ENCODE data around the gene ELOVL2.

The ELOVL2 gene

DNA sequence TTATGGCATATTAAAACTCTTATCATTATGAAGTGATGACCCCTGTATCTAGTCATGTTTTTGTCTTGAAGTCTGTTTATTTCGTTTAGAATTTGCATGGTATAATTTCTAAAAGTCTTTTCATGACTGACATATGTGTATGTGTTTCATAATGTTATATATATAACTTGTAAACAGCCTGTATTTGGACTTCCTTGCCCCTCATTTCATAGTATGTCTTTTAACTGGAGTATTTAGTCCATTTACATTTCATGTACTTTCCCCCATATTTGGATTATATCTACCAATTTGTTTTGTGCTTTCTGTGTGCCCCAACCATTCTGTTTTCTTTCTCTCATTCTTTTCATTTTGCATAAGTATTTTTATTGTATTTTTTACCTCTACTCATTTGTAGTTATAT is 98.3 kb downstream of the ELOVL2 start:
- no peak for DNase-seq (ENCODE audit: low read depth)
- TF ChIP-seq, protein P1, sequence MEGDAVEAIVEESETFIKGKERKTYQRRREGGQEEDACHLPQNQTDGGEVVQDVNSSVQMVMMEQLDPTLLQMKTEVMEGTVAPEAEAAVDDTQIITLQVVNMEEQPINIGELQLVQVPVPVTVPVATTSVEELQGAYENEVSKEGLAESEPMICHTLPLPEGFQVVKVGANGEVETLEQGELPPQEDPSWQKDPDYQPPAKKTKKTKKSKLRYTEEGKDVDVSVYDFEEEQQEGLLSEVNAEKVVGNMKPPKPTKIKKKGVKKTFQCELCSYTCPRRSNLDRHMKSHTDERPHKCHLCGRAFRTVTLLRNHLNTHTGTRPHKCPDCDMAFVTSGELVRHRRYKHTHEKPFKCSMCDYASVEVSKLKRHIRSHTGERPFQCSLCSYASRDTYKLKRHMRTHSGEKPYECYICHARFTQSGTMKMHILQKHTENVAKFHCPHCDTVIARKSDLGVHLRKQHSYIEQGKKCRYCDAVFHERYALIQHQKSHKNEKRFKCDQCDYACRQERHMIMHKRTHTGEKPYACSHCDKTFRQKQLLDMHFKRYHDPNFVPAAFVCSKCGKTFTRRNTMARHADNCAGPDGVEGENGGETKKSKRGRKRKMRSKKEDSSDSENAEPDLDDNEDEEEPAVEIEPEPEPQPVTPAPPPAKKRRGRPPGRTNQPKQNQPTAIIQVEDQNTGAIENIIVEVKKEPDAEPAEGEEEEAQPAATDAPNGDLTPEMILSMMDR (IDR thresholded peaks at IDR 0.05; ENCODE audit: low read depth, low read length), result no peak
- TF ChIP-seq MYC (IDR thresholded peaks at IDR 0.05; ENCODE audit: low read depth, low read length), result no peak
- TF ChIP-seq, protein P2, sequence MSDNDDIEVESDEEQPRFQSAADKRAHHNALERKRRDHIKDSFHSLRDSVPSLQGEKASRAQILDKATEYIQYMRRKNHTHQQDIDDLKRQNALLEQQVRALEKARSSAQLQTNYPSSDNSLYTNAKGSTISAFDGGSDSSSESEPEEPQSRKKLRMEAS (IDR thresholded peaks at IDR 0.05; ENCODE audit: low read depth, low read length), result no peak
- TF ChIP-seq POLR2A (IDR thresholded peaks at IDR 0.05; ENCODE audit: extremely low read depth, insufficient read length), result no peak
- no peak overlapping the region for H3K4me3 ChIP-seq (ENCODE audit: low read depth, low read length)

DNA sequence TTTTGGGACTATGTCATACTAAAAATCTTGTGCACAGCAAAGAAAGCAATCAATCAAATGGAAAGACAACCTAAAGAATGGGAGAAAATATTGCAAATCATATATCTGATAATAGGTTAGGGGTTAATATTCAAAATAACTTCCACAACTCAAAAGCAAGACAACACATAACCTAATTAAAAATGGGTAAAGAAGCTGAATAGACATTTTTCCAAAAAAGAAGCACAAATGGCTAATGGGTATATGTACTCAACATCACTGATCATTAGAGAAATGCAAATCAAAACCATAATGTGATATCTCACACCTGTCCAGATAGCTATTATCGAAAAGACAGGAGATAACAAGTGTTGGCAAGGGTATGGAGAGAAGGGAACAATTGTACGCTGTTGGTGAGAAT is 104.3 kb downstream of the ELOVL2 start:
- no peak for DNase-seq (ENCODE audit: low read depth)
- TF ChIP-seq MYC (IDR thresholded peaks at IDR 0.05; ENCODE audit: low read depth, low read length) (no peak), POLR2A (IDR thresholded peaks at IDR 0.05; ENCODE audit: extremely low read depth, insufficient read length) (no peak)
- TF ChIP-seq, protein P1 (IDR thresholded peaks at IDR 0.05; ENCODE audit: low read depth, low read length), result no peak
- TF ChIP-seq, protein P2 (IDR thresholded peaks at IDR 0.05; ENCODE audit: low read depth, low read length), result no peak
- H3K4me3 ChIP-seq (ENCODE audit: low read depth, low read length), result no peak overlapping the region

DNA sequence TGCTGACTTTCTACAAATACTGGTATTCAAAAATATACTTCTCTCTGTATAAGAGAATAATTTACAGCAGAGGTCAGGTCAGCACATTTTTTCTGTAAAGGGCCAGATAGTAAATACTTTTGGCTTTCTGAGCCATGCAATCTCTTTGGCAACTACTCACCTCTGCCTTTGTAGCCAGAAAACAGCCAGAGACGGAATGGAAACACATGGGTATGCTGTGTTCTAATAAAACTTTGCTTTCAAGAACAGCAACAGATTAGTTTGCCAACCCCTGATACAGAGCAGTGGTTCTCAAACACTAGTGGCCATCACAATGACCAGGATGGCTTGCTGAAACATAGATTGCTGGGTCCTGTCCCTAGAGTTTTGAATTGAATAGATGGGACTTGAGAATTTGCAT is 111.0 kb downstream of the ELOVL2 start:
- no peak for DNase-seq (ENCODE audit: low read depth)
- TF ChIP-seq, protein P1 (IDR thresholded peaks at IDR 0.05; ENCODE audit: low read depth, low read length), result no peak
- no peak for TF ChIP-seq POLR2A (IDR thresholded peaks at IDR 0.05; ENCODE audit: extremely low read depth, insufficient read length)
- TF ChIP-seq, protein P2 (IDR thresholded peaks at IDR 0.05; ENCODE audit: low read depth, low read length), result no peak
- no peak for TF ChIP-seq MYC (IDR thresholded peaks at IDR 0.05; ENCODE audit: low read depth, low read length)
- H3K4me3 ChIP-seq (ENCODE audit: low read depth, low read length), result no peak overlapping the region
